H9 (cell line): ENCODE measurements around the gene NHSL2. TPM values are rescaled to one million over a fixed set of nuclear protein-coding genes. Genes with fewer than 3 reads are reported as not detected.

Experiments
- DNase-seq: peaks from one replicate; pipeline ENCODE4 v3.0.0-alpha.2; 2017
- H2AFZ ChIP-seq: one replicate; pipeline ENCODE4 v1.6.1; 2013; ENCODE audit warnings: mild to moderate bottlenecking, low read length, control low read depth, moderate library complexity
- H2AK5ac ChIP-seq: 2 replicates; pipeline ENCODE4 v1.6.1; 2013; ENCODE audit warnings: low read length, control low read depth, mixed read lengths; ENCODE audit not compliant: insufficient read length
- H2BK120ac ChIP-seq: one replicate; pipeline ENCODE4 v1.6.1; 2013; ENCODE audit warnings: low read depth, mild to moderate bottlenecking, low read length, control low read depth, inconsistent platforms; ENCODE audit not compliant: poor library complexity, severe bottlenecking
- H2BK12ac ChIP-seq: 2 replicates; pipeline ENCODE4 v1.6.1; 2013; ENCODE audit warnings: low read length, control low read depth, mixed read lengths, low read depth; ENCODE audit not compliant: insufficient read length
- H2BK15ac ChIP-seq: 2 replicates; pipeline ENCODE4 v1.6.1; 2013; ENCODE audit warnings: low read depth, low read length, control low read depth
- H2BK20ac ChIP-seq: one replicate; pipeline ENCODE4 v1.6.1; 2013; ENCODE audit warnings: low read depth, mild to moderate bottlenecking, low read length, control low read depth, inconsistent platforms; ENCODE audit not compliant: poor library complexity, severe bottlenecking
- H2BK5ac ChIP-seq: 2 replicates; pipeline ENCODE4 v1.6.1; 2013; ENCODE audit warnings: low read length, control low read depth, mixed read lengths; ENCODE audit not compliant: insufficient read length
- H3K14ac ChIP-seq: 2 replicates; pipeline ENCODE4 v1.6.1; 2013; ENCODE audit warnings: low read length, control low read depth; ENCODE audit not compliant: insufficient read depth
- H3K18ac ChIP-seq: 2 replicates; pipeline ENCODE4 v1.6.1; 2013; ENCODE audit warnings: low read depth, mild to moderate bottlenecking, mixed read lengths, low read length, control low read depth; ENCODE audit not compliant: insufficient read length
- H3K23ac ChIP-seq: 2 replicates; pipeline ENCODE4 v1.6.1; 2013; ENCODE audit warnings: low read length, control low read depth, mixed read lengths, low read depth; ENCODE audit not compliant: insufficient read length
- H3K23me2 ChIP-seq: 2 replicates; pipeline ENCODE4 v1.6.1; 2013; ENCODE audit warnings: low read depth, mild to moderate bottlenecking, mixed read lengths, low read length, control low read depth; ENCODE audit not compliant: insufficient read length, poor library complexity, severe bottlenecking
- H3K27ac ChIP-seq: 2 replicates; pipeline ENCODE4 v1.5.1; 2013; ENCODE audit warnings: low read length, control low read depth, mixed read lengths, low read depth; ENCODE audit not compliant: insufficient read length
- H3K27me3 ChIP-seq: 2 replicates; pipeline ENCODE4 v1.6.1; 2013; ENCODE audit warnings: low read length, control low read depth, inconsistent platforms; ENCODE audit not compliant: insufficient read depth
- H3K4ac ChIP-seq: 2 replicates; pipeline ENCODE4 v1.6.1; 2013; ENCODE audit warnings: low read depth, mild to moderate bottlenecking, control low read depth, inconsistent platforms, low read length, moderate library complexity
- H3K4me1 ChIP-seq: 2 replicates; pipeline ENCODE4 v1.6.1; 2013; ENCODE audit warnings: low read length, control low read depth, inconsistent platforms; ENCODE audit not compliant: insufficient read depth
- H3K4me2 ChIP-seq: 2 replicates; pipeline ENCODE4 v1.6.1; 2013; ENCODE audit warnings: low read length, control low read depth, mixed read lengths; ENCODE audit not compliant: insufficient read length, insufficient read depth
- H3K56ac ChIP-seq: 2 replicates; pipeline ENCODE4 v1.6.1; 2013; ENCODE audit warnings: low read depth, mild to moderate bottlenecking, mixed read lengths, low read length, control low read depth; ENCODE audit not compliant: insufficient read length
- H3K79me1 ChIP-seq: 2 replicates; pipeline ENCODE4 v1.6.1; 2013; ENCODE audit warnings: low read depth, mild to moderate bottlenecking, moderate library complexity, low read length, control low read depth, inconsistent platforms; ENCODE audit not compliant: insufficient read depth, poor library complexity, severe bottlenecking
- H3K79me2 ChIP-seq: 2 replicates; pipeline ENCODE4 v1.6.1; 2013; ENCODE audit warnings: low read length, control low read depth, inconsistent platforms; ENCODE audit not compliant: insufficient read depth
- H3K9ac ChIP-seq: 2 replicates; pipeline ENCODE4 v1.6.1; 2013; ENCODE audit warnings: low read length, control low read depth, mixed read lengths; ENCODE audit not compliant: insufficient read length; ENCODE audit errors: extremely low read depth
- H3K9me3 ChIP-seq: one replicate; pipeline ENCODE4 v1.6.1; 2013; ENCODE audit warnings: low read depth, low read length, inconsistent platforms; ENCODE audit not compliant: control insufficient read depth
- H3T11ph ChIP-seq: one replicate; pipeline ENCODE4 v1.6.1; 2013; ENCODE audit warnings: mild to moderate bottlenecking, low read length, control low read depth, inconsistent platforms
- H4K20me1 ChIP-seq: one replicate; pipeline ENCODE4 v1.6.1; 2013; ENCODE audit not compliant: control insufficient read depth, insufficient read length, insufficient read depth
- H4K5ac ChIP-seq: 2 replicates; pipeline ENCODE4 v1.6.1; 2013; ENCODE audit warnings: low read depth, mild to moderate bottlenecking, mixed read lengths, low read length, control low read depth; ENCODE audit not compliant: insufficient read length
- H4K8ac ChIP-seq: replicated peaks from 2 replicates; pipeline ENCODE4 v1.6.1; 2013; ENCODE audit warnings: low read length, control low read depth, mixed read lengths, low read depth; ENCODE audit not compliant: insufficient read length
- H4K91ac ChIP-seq: 2 replicates; pipeline ENCODE4 v1.6.1; 2013; ENCODE audit warnings: low read depth, mild to moderate bottlenecking, moderate library complexity, mixed read lengths, low read length, control low read depth; ENCODE audit not compliant: insufficient read length
- H3K27ac Mint-ChIP-seq, 3 experiments: 2 replicates in 2 of 3; 3 replicates in 1 of 3; pipeline ENCODE4 v1.8.0; 2020 to 2021; ENCODE audit warnings: mixed read lengths in 3 of 3, mild to moderate bottlenecking in 1 of 3, moderate library complexity in 1 of 3
- H3K27me3 Mint-ChIP-seq: 2 replicates; pipeline ENCODE4 v1.8.0; 2021; ENCODE audit warnings: low read depth, mild to moderate bottlenecking, moderate library complexity, mixed read lengths
- H3K36me3 Mint-ChIP-seq, 3 experiments: 2 replicates in 2 of 3; 3 replicates in 1 of 3; pipeline ENCODE4 v1.8.0; 2020 to 2021; ENCODE audit warnings: low read depth in 3 of 3, mixed read lengths in 3 of 3; ENCODE audit not compliant: insufficient read depth in 1 of 3
- H3K4me1 Mint-ChIP-seq, 2 experiments: 2 replicates each; pipeline ENCODE4 v1.8.0; 2020; ENCODE audit warnings: mixed read lengths in 2 of 2
- H3K4me3 Mint-ChIP-seq, 2 experiments: 2 replicates in 1 of 2; 3 replicates in 1 of 2; pipeline ENCODE4 v1.8.0; 2020 to 2021; ENCODE audit warnings: mild to moderate bottlenecking in 2 of 2, mixed read lengths in 2 of 2, moderate library complexity in 1 of 2
- H3K9me3 Mint-ChIP-seq, 2 experiments: 2 replicates in 1 of 2; 3 replicates in 1 of 2; pipeline ENCODE4 v1.8.0; 2020; ENCODE audit warnings: mild to moderate bottlenecking in 2 of 2, mixed read lengths in 2 of 2, moderate library complexity in 1 of 2
- CTCF ChIP-seq: fragments of 200-600 bp; sonication (generic); conservative IDR thresholded peaks from 3 replicates; pipeline ENCODE4 v1.8.0; 2021; ENCODE audit warnings: antibody characterized with exemption, mild to moderate bottlenecking
- WGBS: extraction: QIAGEN DNeasy Blood & Tissue Kit; methylation state at CpG from one replicate; pipeline ENCODE4 v1.1.7; 2013; ENCODE audit warnings: missing lambda C conversion rate, low lambda C conversion rate, mixed read lengths; ENCODE audit not compliant: insufficient read length; ENCODE audit errors: extremely low coverage; 5-methylcytosine and 5-hydroxymethylcytosine counted together
- total RNA-seq: library from RNA; stranded (reverse); gene quantifications from 2 replicates; pipeline ENCODE4 v1.2.1, GENCODE V29; 2021

NHSL2 gene
- total RNA-seq, 1 experiment from 2014 or later: 6.4 TPM

DNA sequence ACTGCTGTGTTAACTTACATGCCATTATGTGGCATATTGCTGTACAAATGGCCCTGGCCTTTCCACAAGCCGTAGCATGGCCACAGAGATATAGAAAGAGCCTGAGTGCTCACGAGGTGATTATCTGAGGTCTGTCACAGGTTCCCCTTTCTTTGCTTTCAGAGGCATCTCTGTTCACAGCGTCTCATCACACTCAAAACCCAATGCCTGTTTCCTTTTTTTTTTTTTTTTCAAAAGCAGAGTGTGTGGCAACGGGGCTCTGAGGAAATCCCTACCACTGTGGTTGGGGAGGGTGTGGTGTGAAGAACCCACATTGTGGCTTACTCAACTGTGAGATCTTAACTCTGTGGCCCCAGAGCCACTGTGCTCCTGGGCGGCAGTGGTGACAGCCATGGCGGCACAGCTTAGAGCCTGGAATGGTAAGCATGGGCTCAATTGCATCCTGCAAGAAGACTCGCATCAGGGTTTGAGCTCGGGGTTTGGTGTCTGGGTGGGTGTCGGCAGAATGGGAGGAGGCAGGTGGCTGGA, 190.2 kb downstream of the NHSL2 start:
- no peaks in the 10 kb centered on the region for H3K79me1 ChIP-seq
- H4K20me1 ChIP-seq: no peaks in the 10 kb centered on the region
- no peaks in the 10 kb centered on the region for H3K23me2 ChIP-seq
- H3K4me2 ChIP-seq: no peak overlapping the region
- no peaks in the 10 kb centered on the region; the same call in 1 of the 2 replicates for H3K4me1 ChIP-seq
- no peak overlapping the region for H3K27ac ChIP-seq
- DNase-seq: no peak
- no peak overlapping the region for H2BK5ac ChIP-seq
- no peak overlapping the region for H2BK12ac ChIP-seq
- H3K9ac ChIP-seq: no peak overlapping the region
- Mint-ChIP-seq H3K27me3 (no peaks in the 10 kb centered on the region; the same call in 1 of the 2 replicates), H3K9me3 (peaks cover 68 to 70% of the 10 kb centered on the region in 2 experiments), H3K4me1 (peaks cover 12% of the 10 kb centered on the region in 2 experiments), H3K27ac (no peak overlapping the region; a peak in 1 of 7 replicates), H3K4me3 (no peak overlapping the region), H3K36me3 (peaks cover 3 to 13% (median 5%) of the 10 kb centered on the region in 3 experiments; a peak in 5 of 7 replicates)
- no peak overlapping the region for H2AK5ac ChIP-seq
- TF ChIP-seq CTCF: no peak
- no peak overlapping the region for H3T11ph ChIP-seq
- no peaks in the 10 kb centered on the region for H3K27me3 ChIP-seq
- no peaks in the 10 kb centered on the region for H3K79me2 ChIP-seq
- H3K9me3 ChIP-seq: peaks cover 34% of the 10 kb centered on the region
- H2BK120ac ChIP-seq: no peak overlapping the region
- H3K4ac ChIP-seq: no peak overlapping the region
- H3K56ac ChIP-seq: no peak overlapping the region
- H2BK20ac ChIP-seq: no peak overlapping the region
- H2AFZ ChIP-seq: no peak overlapping the region
- WGBS: no CpG with 5 or more reads among the region's 9 CpGs
- no peak overlapping the region for H3K18ac ChIP-seq
- H3K14ac ChIP-seq: no peak overlapping the region
- H4K5ac ChIP-seq: no peak overlapping the region
- no peak overlapping the region for H2BK15ac ChIP-seq
- H4K8ac ChIP-seq: no peak overlapping the region
- H3K23ac ChIP-seq: no peak overlapping the region
- H4K91ac ChIP-seq: no peak overlapping the region
